NCI-H748 treated with DMSO at 0.1 percent for 48 hours (cell line): ENCODE results near the gene ABCC11.
"Not testable (repeated sequence)": the region's sequence is repeated elsewhere in the genome, so short reads cannot be mapped to it uniquely, and the experiment has no call there.

Experiments
- DNase-seq: peaks from one replicate; lab custom pipeline; 2025; lab: John Stamatoyannopoulos, UW

Gene ABCC11

GRCh38 chr16:48201515-48202201 lies 45.7 kb downstream of the ABCC11 start:
- DNase-seq: no peak

GRCh38 chr16:48197294-48197693 lies 50.0 kb downstream of the ABCC11 start:
- DNase-seq: peak; percentile 87

- DNase-seq: no peak
Measured at GRCh38 chr16:48194828-48195556, 52.3 kb downstream of the ABCC11 start.

- DNase-seq: no peak
Measured at GRCh38 chr16:48193846-48194245, 53.5 kb downstream of the ABCC11 start.

GRCh38 chr16:48188449-48189102 lies 58.8 kb downstream of the ABCC11 start:
- no peak for DNase-seq

GRCh38 chr16:48187779-48188178 lies 59.6 kb downstream of the ABCC11 start:
- no peak for DNase-seq

GRCh38 chr16:48184681-48185080 lies 62.7 kb downstream of the ABCC11 start:
- DNase-seq: no peak

- DNase-seq: no peak
Measured at GRCh38 chr16:48182979-48183537, 64.3 kb downstream of the ABCC11 start.

GRCh38 chr16:48181746-48182520 lies 65.4 kb downstream of the ABCC11 start:
- DNase-seq: not testable (repeated sequence)

- DNase-seq: no peak
Measured at GRCh38 chr16:48180868-48181480, 66.4 kb downstream of the ABCC11 start.

- no peak for DNase-seq
Measured at GRCh38 chr16:48176635-48177408, 70.5 kb downstream of the ABCC11 start.

GRCh38 chr16:48173889-48174288 lies 73.5 kb downstream of the ABCC11 start:
- DNase-seq: no peak

- DNase-seq: no peak
Measured at GRCh38 chr16:48172682-48173081, 74.7 kb downstream of the ABCC11 start.

- no peak for DNase-seq
Measured at GRCh38 chr16:48169896-48170295, 77.4 kb downstream of the ABCC11 start.

GRCh38 chr16:48168075-48168474 lies 79.3 kb downstream of the ABCC11 start:
- no peak for DNase-seq

- not testable (repeated sequence) for DNase-seq
Measured at GRCh38 chr16:48166617-48167016, 80.7 kb downstream of the ABCC11 start.

- DNase-seq: no peak
Measured at GRCh38 chr16:48165961-48166578, 81.3 kb downstream of the ABCC11 start.

GRCh38 chr16:48164907-48165715 lies 82.2 kb downstream of the ABCC11 start:
- peak; percentile 14 for DNase-seq

GRCh38 chr16:48162839-48163410 lies 84.4 kb downstream of the ABCC11 start:
- DNase-seq: no peak
